Breast epithelium (tissue), 3 donors: ENCODE measurements around the gene SFXN3. TPM values are rescaled to one million over a fixed set of nuclear protein-coding genes. Genes with fewer than 3 reads are reported as not detected.

Source experiments
- total RNA-seq, 3 donors: library from RNA; depleted of rRNA; stranded (reverse); fragments of >200 nt; gene quantifications; one replicate each; pipeline ENCODE4 v1.1.0, GENCODE V29; 2016

SFXN3 gene
- total RNA-seq, 3 donors from 2014 or later: 63.7 to 90.4 (median 75.7) TPM

Other genes with a start within 250 kb of the SFXN3 start
- 10 to 100 TPM; 24.8 to 34.2 (median 31.8) TPM for gene SLF2, start 118.3 kb upstream of the SFXN3 start, total RNA-seq
- 1 to 10 TPM in 2 of 3 donors, under 1 TPM in 1; 0.48 to 2.9 (median 2.2) TPM for gene SEMA4G, start 61.7 kb upstream of the SFXN3 start, total RNA-seq
- gene MRPL43, start 43.7 kb upstream of the SFXN3 start, total RNA-seq: 100 to 1,000 TPM in 1 of 3 donors, 10 to 100 TPM in 2; 75.4 to 104 (median 84.6) TPM
- 1 to 10 TPM; 3.4 to 7.5 (median 5.3) TPM for gene TWNK, start 43.7 kb upstream of the SFXN3 start, total RNA-seq
- gene LZTS2, start 31.4 kb upstream of the SFXN3 start, total RNA-seq: 10 to 100 TPM; 44.0 to 67.5 (median 61.3) TPM
- gene PDZD7, start 105 bp upstream of the SFXN3 start, total RNA-seq: 1 to 10 TPM in 1 of 3 donors, under 1 TPM in 2; 0.48 to 2.3 (median 0.66) TPM
- gene KAZALD1, start 30.8 kb downstream of the SFXN3 start, total RNA-seq: 1 to 10 TPM; 2.8 to 4.9 (median 4.5) TPM
- not detected for gene TLX1, start 100.1 kb downstream of the SFXN3 start, total RNA-seq
- not detected for gene LBX1, start 198.2 kb downstream of the SFXN3 start, total RNA-seq